Immature natural killer cell (primary cell): ENCODE data around the gene IFT80. TPM values are rescaled to one million over a fixed set of nuclear protein-coding genes. Genes with fewer than 3 reads are reported as not detected.

Source experiments
- DNase-seq, 3 donors: peaks; one replicate each; pipeline ENCODE4 v3.0.0; 2022; ENCODE audit warnings: mixed read lengths in 1 of 3
- H3K27ac Mint-ChIP-seq, 6 donors: one replicate each; pipeline ENCODE4 v1.8.0; 2020; ENCODE audit warnings: mixed read lengths in 6 of 6, mild to moderate bottlenecking in 5 of 6, inconsistent platforms in 4 of 6, moderate library complexity in 3 of 6
- H3K27me3 Mint-ChIP-seq, 3 donors: one replicate each; pipeline ENCODE4 v1.8.0; 2020 to 2021; ENCODE audit warnings: low read depth in 3 of 3, mild to moderate bottlenecking in 3 of 3, mixed read lengths in 3 of 3, moderate library complexity in 3 of 3, inconsistent platforms in 1 of 3
- H3K36me3 Mint-ChIP-seq, 3 donors: one replicate each; pipeline ENCODE4 v1.8.0; 2020; ENCODE audit warnings: mixed read lengths in 3 of 3, inconsistent platforms in 2 of 3, mild to moderate bottlenecking in 2 of 3
- H3K4me1 Mint-ChIP-seq, 2 donors: one replicate each; pipeline ENCODE4 v1.8.0; 2020; ENCODE audit warnings: inconsistent platforms in 2 of 2, mild to moderate bottlenecking in 2 of 2, mixed read lengths in 2 of 2, moderate library complexity in 1 of 2
- H3K4me3 Mint-ChIP-seq, 5 donors: one replicate each; pipeline ENCODE4 v1.8.0; 2020; ENCODE audit warnings: mild to moderate bottlenecking in 5 of 5, mixed read lengths in 5 of 5, inconsistent platforms in 3 of 5, moderate library complexity in 3 of 5
- H3K9me3 Mint-ChIP-seq, 6 donors: one replicate each; pipeline ENCODE4 v1.8.0; 2020; ENCODE audit warnings: mild to moderate bottlenecking in 6 of 6, mixed read lengths in 6 of 6, inconsistent platforms in 4 of 6, moderate library complexity in 3 of 6
- polyA plus RNA-seq, 3 donors: library from polyadenylated mRNA; unstranded; fragments of 300-500 nt; fragmentation: Illumina TruSeq; gene quantifications; one replicate each; pipeline ENCODE4 v1.2.3, GENCODE V29; 2021

Gene IFT80
- 1 to 10 TPM in 2 of 3 donors, under 1 TPM in 1; 0.90 to 6.3 (median 2.9) TPM for polyA plus RNA-seq

- Mint-ChIP-seq H3K4me1 (peaks cover 51 to 55% of the 10 kb centered on the region in 2 donors), H3K36me3 (peaks cover 0 to 4% (median 0%) of the 10 kb centered on the region in 3 donors), H3K4me3 (peak within 1 kb of the TSS; percentile 91 to 100 (median 95)), H3K27ac (peak within 1 kb of the TSS; percentile 95 to 100 (median 99)), H3K9me3 (no peaks in the 10 kb centered on the region), H3K27me3 (peaks cover 19 to 24% (median 24%) of the 10 kb centered on the region in 3 donors)
- peak; percentile 96 to 97 (median 97) for DNase-seq
Observed at GRCh38 chr3:160399125-160400029, at the start of gene IFT80, which contains the start of gene SMC4. IFT80 (minus strand) TSS chr3:160399225; CDS start chr3:160384600, 14,625 bp downstream. SMC4 (plus strand) TSS chr3:160399650; CDS start chr3:160400827, 1,177 bp downstream.

GRCh38 chr3:160447544-160447943, 48.5 kb upstream of the IFT80 start:
- no peak for DNase-seq
- Mint-ChIP-seq H3K36me3 (peaks cover 0 to 4% (median 4%) of the 10 kb centered on the region in 3 donors), H3K27ac (peak overlapping the region in 1 of 6 donors; percentile 24), H3K9me3 (no peaks in the 10 kb centered on the region), H3K27me3 (peaks cover 4 to 5% (median 5%) of the 10 kb centered on the region in 3 donors), H3K4me1 (peaks cover 34 to 59% of the 10 kb centered on the region in 2 donors), H3K4me3 (peak overlapping the region in 1 of 5 donors; percentile 4)

- peaks cover 34 to 59% of the 10 kb centered on the region in 2 donors for H3K4me1 Mint-ChIP-seq
- H3K4me3 Mint-ChIP-seq = peak overlapping the region in 1 of 5 donors; percentile 25
- DNase-seq = no peak
Observed at GRCh38 chr3:160446522-160447056, 47.6 kb upstream of the IFT80 start.

GRCh38 chr3:160445854-160446253, 46.8 kb upstream of the IFT80 start:
- Mint-ChIP-seq H3K4me1 (peaks cover 34 to 59% of the 10 kb centered on the region in 2 donors), H3K27ac (no peak overlapping the region), H3K4me3 (no peak overlapping the region), H3K36me3 (peaks cover 0 to 4% (median 4%) of the 10 kb centered on the region in 3 donors), H3K9me3 (no peaks in the 10 kb centered on the region), H3K27me3 (peaks cover 4 to 5% (median 5%) of the 10 kb centered on the region in 3 donors)
- DNase-seq = no peak

More at GRCh38 chr3:160446522-160447056, 47.6 kb upstream of the IFT80 start:
- Mint-ChIP-seq H3K36me3 (peaks cover 0 to 4% (median 4%) of the 10 kb centered on the region in 3 donors), H3K27me3 (peaks cover 4 to 5% (median 5%) of the 10 kb centered on the region in 3 donors), H3K27ac (peak overlapping the region in 1 of 6 donors; percentile 6), H3K9me3 (no peaks in the 10 kb centered on the region)

GRCh38 chr3:160444411-160444810, 45.4 kb upstream of the IFT80 start:
- Mint-ChIP-seq H3K4me1 (peaks cover 22 to 57% of the 10 kb centered on the region in 2 donors), H3K27me3 (peaks cover 0 to 2% (median 2%) of the 10 kb centered on the region in 3 donors), H3K4me3 (no peak overlapping the region), H3K9me3 (no peaks in the 10 kb centered on the region), H3K36me3 (peaks cover 3 to 9% (median 9%) of the 10 kb centered on the region in 3 donors), H3K27ac (no peak overlapping the region)
- DNase-seq = no peak

- DNase-seq = no peak
- Mint-ChIP-seq H3K27me3 (peaks cover 0 to 3% (median 0%) of the 10 kb centered on the region in 3 donors), H3K4me3 (no peak overlapping the region), H3K27ac (no peak overlapping the region), H3K9me3 (no peaks in the 10 kb centered on the region), H3K4me1 (peaks cover 17 to 50% of the 10 kb centered on the region in 2 donors), H3K36me3 (peaks cover 4 to 16% (median 16%) of the 10 kb centered on the region in 3 donors)
Observed at GRCh38 chr3:160440687-160441086, 41.7 kb upstream of the IFT80 start.

GRCh38 chr3:160437083-160437455, 38.0 kb upstream of the IFT80 start:
- peaks cover 0 to 3% (median 0%) of the 10 kb centered on the region in 3 donors for H3K27me3 Mint-ChIP-seq
- peaks cover 17 to 55% of the 10 kb centered on the region in 2 donors for H3K4me1 Mint-ChIP-seq
- peak overlapping the region in 1 of 6 donors; percentile 62 for H3K27ac Mint-ChIP-seq
- H3K9me3 Mint-ChIP-seq = no peaks in the 10 kb centered on the region
- peaks cover 8 to 28% (median 15%) of the 10 kb centered on the region in 3 donors for H3K36me3 Mint-ChIP-seq
- no peak for DNase-seq
- H3K4me3 Mint-ChIP-seq = no peak overlapping the region

- no peak overlapping the region for H3K4me3 Mint-ChIP-seq
- peaks cover 0 to 3% (median 0%) of the 10 kb centered on the region in 3 donors for H3K27me3 Mint-ChIP-seq
- H3K27ac Mint-ChIP-seq = peak overlapping the region in 1 of 6 donors; percentile 26
- no peaks in the 10 kb centered on the region for H3K9me3 Mint-ChIP-seq
- no peak for DNase-seq
- peaks cover 14 to 39% (median 18%) of the 10 kb centered on the region in 3 donors for H3K36me3 Mint-ChIP-seq
- peaks cover 17 to 55% of the 10 kb centered on the region in 2 donors for H3K4me1 Mint-ChIP-seq
Observed at GRCh38 chr3:160435747-160436146, 36.7 kb upstream of the IFT80 start.

GRCh38 chr3:160435095-160435494, 36.1 kb upstream of the IFT80 start:
- no peak for DNase-seq
- Mint-ChIP-seq H3K27me3 (peaks cover 0 to 3% (median 0%) of the 10 kb centered on the region in 3 donors), H3K36me3 (peaks cover 14 to 43% (median 21%) of the 10 kb centered on the region in 3 donors), H3K4me3 (no peak overlapping the region), H3K4me1 (peaks cover 17 to 50% of the 10 kb centered on the region in 2 donors), H3K9me3 (no peaks in the 10 kb centered on the region), H3K27ac (no peak overlapping the region)

- H3K4me3 Mint-ChIP-seq = no peak overlapping the region
- H3K27me3 Mint-ChIP-seq = peaks cover 0 to 3% (median 0%) of the 10 kb centered on the region in 3 donors
- DNase-seq = no peak
- H3K9me3 Mint-ChIP-seq = no peaks in the 10 kb centered on the region
- H3K4me1 Mint-ChIP-seq = peaks cover 17 to 41% of the 10 kb centered on the region in 2 donors
- H3K27ac Mint-ChIP-seq = no peak overlapping the region
- H3K36me3 Mint-ChIP-seq = peaks cover 10 to 38% (median 16%) of the 10 kb centered on the region in 3 donors
Observed at GRCh38 chr3:160434071-160434470, 35.0 kb upstream of the IFT80 start.

- DNase-seq = no peak
- no peaks in the 10 kb centered on the region for H3K9me3 Mint-ChIP-seq
- peaks cover 0 to under 1% of the 10 kb centered on the region in 2 donors for H3K4me1 Mint-ChIP-seq
- peaks cover 11 to 44% (median 17%) of the 10 kb centered on the region in 3 donors for H3K36me3 Mint-ChIP-seq
- H3K27ac Mint-ChIP-seq = no peak overlapping the region
- no peak overlapping the region for H3K4me3 Mint-ChIP-seq
- no peaks in the 10 kb centered on the region for H3K27me3 Mint-ChIP-seq
Observed at GRCh38 chr3:160427832-160428424, 28.9 kb upstream of the IFT80 start.

GRCh38 chr3:160417311-160417710, 18.3 kb upstream of the IFT80 start:
- no peak for DNase-seq
- Mint-ChIP-seq H3K27me3 (peaks cover 0 to 1% (median 0%) of the 10 kb centered on the region in 3 donors), H3K9me3 (no peaks in the 10 kb centered on the region), H3K36me3 (peaks cover 4 to 29% (median 15%) of the 10 kb centered on the region in 3 donors), H3K4me3 (no peak overlapping the region), H3K4me1 (peaks cover 0 to 6% of the 10 kb centered on the region in 2 donors), H3K27ac (no peak overlapping the region)

- H3K4me1 Mint-ChIP-seq = no peaks in the 10 kb centered on the region
- H3K27ac Mint-ChIP-seq = peak overlapping the region in 2 of 6 donors; percentile 12 to 21
- peaks cover 0 to 1% (median 0%) of the 10 kb centered on the region in 3 donors for H3K27me3 Mint-ChIP-seq
- no peaks in the 10 kb centered on the region for H3K9me3 Mint-ChIP-seq
- H3K4me3 Mint-ChIP-seq = no peak overlapping the region
- DNase-seq = peak; percentile 63 to 70 (median 69)
- H3K36me3 Mint-ChIP-seq = peaks cover 0 to 25% (median 8%) of the 10 kb centered on the region in 3 donors
Observed at GRCh38 chr3:160413613-160414248, 14.7 kb upstream of the IFT80 start.
